Measurements from ENCODE around the gene CHST14. TPM values are rescaled to one million over a fixed set of nuclear protein-coding genes. Genes with fewer than 3 reads are reported as not detected.

CHST14 gene
- polyA plus RNA-seq, 1 of the 3 experiments (the other 2 are of a cell fraction) = 43.2 TPM

DNA sequence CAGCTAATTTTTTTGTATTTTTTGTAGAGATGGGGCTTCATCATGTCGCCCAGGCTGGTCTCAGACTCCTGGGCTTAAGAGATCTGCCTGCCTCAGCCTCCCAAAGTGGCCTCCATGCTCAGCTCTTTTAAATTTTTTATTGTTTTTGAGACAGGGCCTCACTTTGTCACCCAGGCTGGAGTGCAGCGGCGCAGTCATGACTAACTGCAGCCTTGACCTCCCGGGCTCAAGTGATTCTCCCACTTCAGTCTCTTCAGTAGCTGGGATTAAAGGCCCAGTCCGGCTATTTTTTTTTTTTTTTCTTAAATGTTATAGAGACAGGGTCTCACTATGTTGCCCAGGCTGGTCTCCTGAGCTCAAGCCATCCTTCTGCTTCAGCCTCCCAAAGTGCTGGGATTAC is 45.1 kb upstream of the CHST14 start:
- ChIA-PET POLR2A (no interaction called here), CTCF (interaction anchor here (1.4 to 16.9 kb wide), 4 partner anchors 16 to 146 kb away, joined by 5 to 299 read pairs (median 40); partner anchors contain the start of genes BAHD1, CCDC9B and INAFM2)
- H4K20me1 ChIP-seq (ENCODE audit: insufficient read depth) = no peaks in the 10 kb centered on the region
- H3K4me1 ChIP-seq (ENCODE audit: control insufficient read depth in 1 of 2, insufficient read depth in 2 of 2, low read depth in 1 of 2, low read length in 1 of 2) = peaks cover 0 to 12% of the 10 kb centered on the region in 2 experiments; a peak in 1 of 4 replicates
- WGBS (ENCODE audit: low lambda C conversion rate) = 86% methylated on average over 5 of the region's 5 CpGs
- H3K36me3 ChIP-seq (replicated peaks in 1 of 2; ENCODE audit: control insufficient read depth in 1 of 2, insufficient read depth in 2 of 2, low read length in 1 of 2) = no peaks in the 10 kb centered on the region
- H3K4me2 ChIP-seq = no peak overlapping the region
- no peaks in the 10 kb centered on the region for H3K27me3 ChIP-seq (ENCODE audit: insufficient read depth)
- DNase-seq = no peak
- no peak overlapping the region for H3K4me3 ChIP-seq (ENCODE audit: low read depth in 2 of 2, low read length in 1 of 2)
- H2AFZ ChIP-seq (ENCODE audit: low read depth) = no peak overlapping the region
- H3K79me2 ChIP-seq (ENCODE audit: insufficient read depth) = no peaks in the 10 kb centered on the region
- H3K27ac ChIP-seq (ENCODE audit: low read depth in 2 of 2, low read length in 1 of 2) = no peak overlapping the region
- H3K9me3 ChIP-seq = no peaks in the 10 kb centered on the region
- H3K9me2 ChIP-seq = no peaks in the 10 kb centered on the region
- peaks cover 8% of the 10 kb centered on the region for H3F3A ChIP-seq (replicated peaks; ENCODE audit: insufficient read depth)
- no peak for TF ChIP-seq EP300 (IDR thresholded peaks at IDR 0.05; ENCODE audit: borderline replicate concordance in 1 of 2, low read depth in 1 of 2, low read length in 1 of 2)
- TF ChIP-seq FOXJ3 (CRISPR knock-in tag; IDR thresholded peaks at IDR 0.05) = no peak
- no peak for TF ChIP-seq YY1 (IDR thresholded peaks at IDR 0.05; ENCODE audit: low read depth)
- TF ChIP-seq, protein P1, sequence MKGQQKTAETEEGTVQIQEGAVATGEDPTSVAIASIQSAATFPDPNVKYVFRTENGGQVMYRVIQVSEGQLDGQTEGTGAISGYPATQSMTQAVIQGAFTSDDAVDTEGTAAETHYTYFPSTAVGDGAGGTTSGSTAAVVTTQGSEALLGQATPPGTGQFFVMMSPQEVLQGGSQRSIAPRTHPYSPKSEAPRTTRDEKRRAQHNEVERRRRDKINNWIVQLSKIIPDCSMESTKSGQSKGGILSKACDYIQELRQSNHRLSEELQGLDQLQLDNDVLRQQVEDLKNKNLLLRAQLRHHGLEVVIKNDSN (IDR thresholded peaks at IDR 0.05; ENCODE audit: borderline replicate concordance, low read depth) = no peak
- no peak overlapping the region for H3K9ac ChIP-seq

DNA sequence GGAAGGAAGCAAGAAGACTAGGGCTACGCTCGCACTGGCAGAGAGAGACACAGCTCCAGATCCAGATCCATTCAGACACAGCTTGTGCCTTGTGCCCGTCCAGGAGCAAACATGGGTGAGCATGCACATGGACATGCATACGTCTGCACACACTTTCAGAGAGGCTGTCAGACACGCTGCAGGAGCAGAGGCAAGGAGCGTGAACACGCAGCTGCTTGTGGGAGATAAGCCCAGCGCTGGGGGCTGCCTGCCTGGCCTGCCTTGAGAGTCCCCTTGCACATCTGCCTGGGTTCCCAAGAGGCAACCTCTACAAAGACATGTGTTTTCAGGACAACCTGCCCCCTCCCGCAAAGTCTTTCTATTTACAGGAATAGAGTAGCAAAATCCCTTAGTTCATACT is 43.6 kb upstream of the CHST14 start:
- H3K36me3 ChIP-seq (replicated peaks in 1 of 2; ENCODE audit: control insufficient read depth in 1 of 2, insufficient read depth in 2 of 2, low read length in 1 of 2) = no peaks in the 10 kb centered on the region
- H3K4me2 ChIP-seq = no peak overlapping the region
- 100% methylated on average over 1 of the region's 9 CpGs for WGBS (ENCODE audit: low lambda C conversion rate)
- no peak overlapping the region for H2AFZ ChIP-seq (ENCODE audit: low read depth)
- H3K9ac ChIP-seq = no peak overlapping the region
- no peak for DNase-seq
- CTCF ChIA-PET = interaction anchor here (1.0 to 16.9 kb wide), 3 partner anchors 59 to 106 kb away, joined by 3 to 299 read pairs (median 75); partner anchors contain the start of genes CCDC9B and INAFM2
- no peaks in the 10 kb centered on the region for H3F3A ChIP-seq (replicated peaks; ENCODE audit: insufficient read depth)
- H4K20me1 ChIP-seq (ENCODE audit: insufficient read depth) = no peaks in the 10 kb centered on the region
- no peak for TF ChIP-seq MXI1 (IDR thresholded peaks at IDR 0.05; ENCODE audit: low read depth, low read length)
- TF ChIP-seq SIN3A (IDR thresholded peaks at IDR 0.05; ENCODE audit: borderline replicate concordance, low read depth, low read length) = no peak
- TF ChIP-seq RAD21 (IDR thresholded peaks at IDR 0.05; ENCODE audit: low read length) = no peak
- TF ChIP-seq RXRA (IDR thresholded peaks at IDR 0.05; ENCODE audit: borderline replicate concordance, low read depth) = no peak
- TF ChIP-seq EZH2phosphoT487 (IDR thresholded peaks at IDR 0.05; ENCODE audit: borderline replicate concordance, low read depth) = no peak
- TF ChIP-seq RFX5 (IDR thresholded peaks at IDR 0.05; ENCODE audit: low read length) = no peak
- no peak for TF ChIP-seq NFIC (IDR thresholded peaks at IDR 0.05; ENCODE audit: borderline replicate concordance)
- TF ChIP-seq TCF12 (IDR thresholded peaks at IDR 0.05) = no peak
- no peak for TF ChIP-seq FOXM1 (IDR thresholded peaks at IDR 0.05; ENCODE audit: low read depth)
- TF ChIP-seq, protein P2, sequence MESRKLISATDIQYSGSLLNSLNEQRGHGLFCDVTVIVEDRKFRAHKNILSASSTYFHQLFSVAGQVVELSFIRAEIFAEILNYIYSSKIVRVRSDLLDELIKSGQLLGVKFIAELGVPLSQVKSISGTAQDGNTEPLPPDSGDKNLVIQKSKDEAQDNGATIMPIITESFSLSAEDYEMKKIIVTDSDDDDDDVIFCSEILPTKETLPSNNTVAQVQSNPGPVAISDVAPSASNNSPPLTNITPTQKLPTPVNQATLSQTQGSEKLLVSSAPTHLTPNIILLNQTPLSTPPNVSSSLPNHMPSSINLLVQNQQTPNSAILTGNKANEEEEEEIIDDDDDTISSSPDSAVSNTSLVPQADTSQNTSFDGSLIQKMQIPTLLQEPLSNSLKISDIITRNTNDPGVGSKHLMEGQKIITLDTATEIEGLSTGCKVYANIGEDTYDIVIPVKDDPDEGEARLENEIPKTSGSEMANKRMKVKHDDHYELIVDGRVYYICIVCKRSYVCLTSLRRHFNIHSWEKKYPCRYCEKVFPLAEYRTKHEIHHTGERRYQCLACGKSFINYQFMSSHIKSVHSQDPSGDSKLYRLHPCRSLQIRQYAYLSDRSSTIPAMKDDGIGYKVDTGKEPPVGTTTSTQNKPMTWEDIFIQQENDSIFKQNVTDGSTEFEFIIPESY (IDR thresholded peaks at IDR 0.05; ENCODE audit: borderline replicate concordance, low read depth) = no peak
- TF ChIP-seq, protein P3, sequence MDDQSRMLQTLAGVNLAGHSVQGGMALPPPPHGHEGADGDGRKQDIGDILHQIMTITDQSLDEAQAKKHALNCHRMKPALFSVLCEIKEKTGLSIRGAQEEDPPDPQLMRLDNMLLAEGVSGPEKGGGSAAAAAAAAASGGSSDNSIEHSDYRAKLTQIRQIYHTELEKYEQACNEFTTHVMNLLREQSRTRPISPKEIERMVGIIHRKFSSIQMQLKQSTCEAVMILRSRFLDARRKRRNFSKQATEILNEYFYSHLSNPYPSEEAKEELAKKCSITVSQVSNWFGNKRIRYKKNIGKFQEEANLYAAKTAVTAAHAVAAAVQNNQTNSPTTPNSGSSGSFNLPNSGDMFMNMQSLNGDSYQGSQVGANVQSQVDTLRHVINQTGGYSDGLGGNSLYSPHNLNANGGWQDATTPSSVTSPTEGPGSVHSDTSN (IDR thresholded peaks at IDR 0.05) = no peak
- TF ChIP-seq POLR2AphosphoS5 (IDR thresholded peaks at IDR 0.05; ENCODE audit: low read depth, low read length) = no peak
- TF ChIP-seq, protein P4, sequence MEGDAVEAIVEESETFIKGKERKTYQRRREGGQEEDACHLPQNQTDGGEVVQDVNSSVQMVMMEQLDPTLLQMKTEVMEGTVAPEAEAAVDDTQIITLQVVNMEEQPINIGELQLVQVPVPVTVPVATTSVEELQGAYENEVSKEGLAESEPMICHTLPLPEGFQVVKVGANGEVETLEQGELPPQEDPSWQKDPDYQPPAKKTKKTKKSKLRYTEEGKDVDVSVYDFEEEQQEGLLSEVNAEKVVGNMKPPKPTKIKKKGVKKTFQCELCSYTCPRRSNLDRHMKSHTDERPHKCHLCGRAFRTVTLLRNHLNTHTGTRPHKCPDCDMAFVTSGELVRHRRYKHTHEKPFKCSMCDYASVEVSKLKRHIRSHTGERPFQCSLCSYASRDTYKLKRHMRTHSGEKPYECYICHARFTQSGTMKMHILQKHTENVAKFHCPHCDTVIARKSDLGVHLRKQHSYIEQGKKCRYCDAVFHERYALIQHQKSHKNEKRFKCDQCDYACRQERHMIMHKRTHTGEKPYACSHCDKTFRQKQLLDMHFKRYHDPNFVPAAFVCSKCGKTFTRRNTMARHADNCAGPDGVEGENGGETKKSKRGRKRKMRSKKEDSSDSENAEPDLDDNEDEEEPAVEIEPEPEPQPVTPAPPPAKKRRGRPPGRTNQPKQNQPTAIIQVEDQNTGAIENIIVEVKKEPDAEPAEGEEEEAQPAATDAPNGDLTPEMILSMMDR (IDR thresholded peaks at IDR 0.05) = no peak
- TF ChIP-seq FOSL2 (IDR thresholded peaks at IDR 0.05; ENCODE audit: borderline replicate concordance, low read depth) = no peak
- no peak overlapping the region for H3K4me3 ChIP-seq (ENCODE audit: low read depth in 2 of 2, low read length in 1 of 2)
- POLR2A ChIA-PET = no interaction called here
- H3K27ac ChIP-seq (ENCODE audit: low read depth in 2 of 2, low read length in 1 of 2) = no peak overlapping the region
- H3K9me3 ChIP-seq = no peaks in the 10 kb centered on the region
- no peaks in the 10 kb centered on the region for H3K27me3 ChIP-seq (ENCODE audit: insufficient read depth)
- no peaks in the 10 kb centered on the region; a peak in 1 of 4 replicates for H3K4me1 ChIP-seq (ENCODE audit: control insufficient read depth in 1 of 2, insufficient read depth in 2 of 2, low read depth in 1 of 2, low read length in 1 of 2)
- H3K79me2 ChIP-seq (ENCODE audit: insufficient read depth) = no peaks in the 10 kb centered on the region
- no peaks in the 10 kb centered on the region for H3K9me2 ChIP-seq

Measured in SK-N-SH (cell line).